GM18873 (cell line): Measurements from ENCODE around the gene FOXE1.

Source experiments
- ATAC-seq: cut with Tn5 transposase; IDR thresholded peaks from one replicate; pipeline ENCODE4 v1.9.1; 2021; ENCODE audit warnings: mild to moderate bottlenecking, moderate library complexity, moderate number of reproducible peaks; ENCODE audit not compliant: unreplicated experiment, low FRiP score

The FOXE1 gene

GRCh38 chr9:97905228-97905627 lies 52.2 kb downstream of the FOXE1 start:
- no peak for ATAC-seq
